Keratinocyte (primary cell): ENCODE data around the gene HPSE2. TPM values are rescaled to one million over a fixed set of nuclear protein-coding genes. Genes with fewer than 3 reads are reported as not detected.

ENCODE experiments used
- DNase-seq: peaks from one replicate; pipeline ENCODE4 v3.0.0-alpha.2; 2011; ENCODE audit warnings: low read depth, missing footprints, low spot score
- FAIRE-seq: peaks from 2 replicates; lab custom pipeline; 2011; peaks lifted over from hg19 to GRCh38; lab: Jason Lieb, UNC
- H2AFZ ChIP-seq: 2 replicates; pipeline ENCODE4 v1.6.0; 2012; ENCODE audit warnings: low read length, control low read depth, inconsistent platforms; ENCODE audit not compliant: control insufficient read depth
- H3K27ac ChIP-seq: 2 replicates; pipeline ENCODE4 v1.5.1; 2011; ENCODE audit warnings: low read length; ENCODE audit not compliant: control insufficient read depth, insufficient read depth
- H3K27me3 ChIP-seq: 3 replicates; pipeline ENCODE4 v1.6.0; 2011; ENCODE audit warnings: low read length; ENCODE audit not compliant: control insufficient read depth, insufficient read depth; ENCODE audit errors: extremely low read depth
- H3K36me3 ChIP-seq, 2 experiments: 2 replicates in 1 of 2; 3 replicates in 1 of 2; pipeline ENCODE4 v1.5.1; 2011; ENCODE audit warnings: low read length in 2 of 2, mild to moderate bottlenecking in 1 of 2; ENCODE audit not compliant: control insufficient read depth in 2 of 2, insufficient read depth in 2 of 2; ENCODE audit errors: extremely low read depth in 1 of 2
- H3K4me1 ChIP-seq: 3 replicates; pipeline ENCODE4 v1.5.1; 2011; ENCODE audit warnings: low read length; ENCODE audit not compliant: control insufficient read depth, insufficient read depth; ENCODE audit errors: extremely low read depth
- H3K4me2 ChIP-seq: 3 replicates; pipeline ENCODE4 v1.6.0; 2011; ENCODE audit warnings: low read depth, low read length; ENCODE audit not compliant: control insufficient read depth, insufficient read depth; ENCODE audit errors: extremely low read depth
- H3K4me3 ChIP-seq, 3 experiments: fragments of 200-600 bp in 1 of 3; sonication (generic) in 1 of 3; 2 replicates in 2 of 3; 3 replicates in 1 of 3; pipeline ENCODE4 v1.5.1; 2011 to 2016; ENCODE audit warnings: low read length in 3 of 3, mild to moderate bottlenecking in 3 of 3, control low read depth in 2 of 3, inconsistent platforms in 1 of 3, low read depth in 1 of 3, mixed read lengths in 1 of 3, mixed run types in 1 of 3, moderate library complexity in 1 of 3; ENCODE audit not compliant: control insufficient read depth in 2 of 3, insufficient read depth in 2 of 3; ENCODE audit errors: extremely low read depth in 1 of 3
- H3K79me2 ChIP-seq: 2 replicates; pipeline ENCODE4 v1.6.0; 2012; ENCODE audit warnings: low read length; ENCODE audit not compliant: control insufficient read depth, insufficient read depth
- H3K9ac ChIP-seq: 3 replicates; pipeline ENCODE4 v1.6.0; 2011; ENCODE audit warnings: low read length; ENCODE audit not compliant: control insufficient read depth, insufficient read depth; ENCODE audit errors: extremely low read depth
- H3K9me1 ChIP-seq: 3 replicates; pipeline ENCODE4 v1.6.0; 2011; ENCODE audit warnings: low read length; ENCODE audit not compliant: control insufficient read depth, insufficient read depth; ENCODE audit errors: extremely low read depth
- H3K9me3 ChIP-seq: 2 replicates; pipeline ENCODE4 v1.5.1; 2012; ENCODE audit warnings: low read depth, low read length; ENCODE audit not compliant: control insufficient read depth
- H4K20me1 ChIP-seq: 3 replicates; pipeline ENCODE4 v1.6.0; 2011; ENCODE audit warnings: low read length; ENCODE audit not compliant: control insufficient read depth, insufficient read depth; ENCODE audit errors: extremely low read depth
- CTCF ChIP-seq, 3 experiments: IDR thresholded peaks in 1 of 3; conservative IDR thresholded peaks in 1 of 3; optimal IDR thresholded peaks in 1 of 3; 2 replicates in 2 of 3; 3 replicates in 1 of 3; pipeline versions ENCODE3 to v1.5.1; 2011; ENCODE audit warnings: low read length in 3 of 3, mild to moderate bottlenecking in 3 of 3, moderate library complexity in 2 of 3, control low read depth in 1 of 3, inconsistent platforms in 1 of 3; ENCODE audit not compliant: insufficient read depth in 2 of 3; ENCODE audit errors: extremely low read depth in 1 of 3
- EZH2 ChIP-seq: IDR thresholded peaks from one replicate; pipeline ENCODE4 v1.6.1; 2012; ENCODE audit warnings: inconsistent platforms, mild to moderate bottlenecking, low read length, moderate library complexity
- dilution Hi-C: fragments of 300-500 bp; cut with MboI; formaldehyde crosslinking; loops from one replicate; pipeline ENCODE4 v1.7.0; 2020; ENCODE audit warnings: low sequenced_read_pairs; ENCODE audit not compliant: extremely low pct_ligation_motif_present
- polyA plus RNA-seq, 5 experiments: library from polyadenylated mRNA; depleted of rRNA in 3 of 5; stranded (reverse) in 3 of 5; stranded (forward) in 1 of 5; unstranded in 1 of 5; fragments of >200 nt; gene quantifications; 1 replicate in 1 of 5; 2 replicates in 3 of 5; 3 replicates in 1 of 5; pipeline versions ENCODE4 v1.2.1 to v1.2.3, GENCODE V29; 2011 to 2012; ENCODE audit warnings: missing spikeins in 2 of 5, low read depth in 1 of 5, low replicate concordance in 1 of 5

Gene HPSE2
- polyA plus RNA-seq, 1 donor (not counting 4 experiments of a cell fraction or from before 2014, with no cell fraction given) = 0.01 TPM

DNA sequence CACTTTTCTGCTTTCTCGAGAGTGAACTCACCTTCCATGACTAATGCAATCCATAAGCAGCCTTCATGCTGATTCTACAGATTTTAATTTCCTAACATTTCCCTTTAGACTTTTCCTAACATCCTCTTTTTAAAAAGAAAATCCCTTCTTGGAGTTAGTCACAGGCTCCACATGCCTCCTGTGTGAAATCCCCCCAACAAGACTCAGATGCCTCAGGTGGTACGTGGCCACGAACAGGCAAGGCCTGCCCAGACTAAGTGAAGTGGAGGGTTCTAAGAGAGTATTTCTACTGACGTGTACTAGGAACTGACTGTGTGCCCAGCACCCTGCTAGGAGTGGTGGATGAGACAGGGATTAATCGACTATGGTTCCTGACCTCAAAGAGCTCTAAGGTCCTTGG lies 663.1 kb downstream of the HPSE2 start:
- no peak for DNase-seq
- Histone ChIP-seq H3K9me1 (no peaks in the 10 kb centered on the region), H3K4me1 (no peaks in the 10 kb centered on the region), H3K27me3 (peaks cover 5% of the 10 kb centered on the region), H4K20me1 (no peaks in the 10 kb centered on the region), H3K4me3 (no peak overlapping the region), H3K36me3 (no peaks in the 10 kb centered on the region), H3K27ac (no peak overlapping the region), H3K79me2 (no peaks in the 10 kb centered on the region), H3K4me2 (no peak overlapping the region), H2AFZ (no peak overlapping the region), H3K9me3 (no peaks in the 10 kb centered on the region), H3K9ac (no peak overlapping the region)
- TF ChIP-seq EZH2 (no peak), CTCF (optimal IDR thresholded peaks at IDR 0.05 in 1 of 3, IDR thresholded peaks at IDR 0.05 in 1 of 3, conservative IDR thresholded peaks at IDR 0.05 in 1 of 3; ENCODE audit: extremely low read depth in 1 of 3, insufficient read depth in 2 of 3, low read length in 3 of 3) (no peak)
- dilution Hi-C loops = no loop called here
- FAIRE-seq = no peak

- no peak for DNase-seq
- no peak for FAIRE-seq
These were observed 664.8 kb downstream of the HPSE2 start for GRCh38 chr10:98570834-98571233.

More at GRCh38 chr10:98570834-98571233, 664.8 kb downstream of the HPSE2 start:
- Histone ChIP-seq H3K4me2 (no peak overlapping the region), H3K9ac (no peak overlapping the region), H3K27ac (no peak overlapping the region), H3K4me1 (no peaks in the 10 kb centered on the region), H3K27me3 (peaks cover 5% of the 10 kb centered on the region), H3K4me3 (no peak overlapping the region), H2AFZ (no peak overlapping the region), H4K20me1 (no peaks in the 10 kb centered on the region), H3K9me1 (no peaks in the 10 kb centered on the region), H3K9me3 (no peaks in the 10 kb centered on the region), H3K36me3 (no peaks in the 10 kb centered on the region), H3K79me2 (no peaks in the 10 kb centered on the region)
- TF ChIP-seq EZH2 (no peak), CTCF (optimal IDR thresholded peaks at IDR 0.05 in 1 of 3, IDR thresholded peaks at IDR 0.05 in 1 of 3, conservative IDR thresholded peaks at IDR 0.05 in 1 of 3; ENCODE audit: extremely low read depth in 1 of 3, insufficient read depth in 2 of 3, low read length in 3 of 3) (no peak)
- dilution Hi-C loops = no loop called here
